Breast epithelium (tissue), 4 donors: ENCODE measurements around the gene NRAS. TPM values are rescaled to one million over a fixed set of nuclear protein-coding genes. Genes with fewer than 3 reads are reported as not detected.
"Not testable (repeated sequence)": the region's sequence is repeated elsewhere in the genome, so short reads cannot be mapped to it uniquely, and the experiment has no call there.

ENCODE experiments used
- DNase-seq, 2 donors: peaks; one replicate each; pipeline ENCODE4 v3.0.0-alpha.2; 2019; ENCODE audit warnings: low spot score in 2 of 2
- H3K27ac ChIP-seq, 2 donors: fragments of 200-600 bp; sonication (generic) in 1 of 2; one replicate each; pipeline ENCODE4 v1.5.1; 2016 to 2019; ENCODE audit warnings: mild to moderate bottlenecking in 1 of 2
- H3K27me3 ChIP-seq, 2 donors: fragments of 200-600 bp; sonication (generic) in 1 of 2; one replicate each; pipeline versions ENCODE4 v1.5.1 to v1.6.0; 2017 to 2019; ENCODE audit warnings: control low read depth in 1 of 2, mild to moderate bottlenecking in 1 of 2
- H3K36me3 ChIP-seq: fragments of 200-600 bp; one replicate; pipeline ENCODE4 v1.5.1; 2019
- H3K4me1 ChIP-seq, 2 donors: fragments of 200-600 bp; sonication (generic); one replicate each; pipeline ENCODE4 v1.5.1; 2016 to 2019; ENCODE audit warnings: control low read depth in 1 of 2
- H3K4me3 ChIP-seq, 3 donors: fragments of 200-600 bp; sonication (generic); 1 replicate in 2 of 3; 2 replicates in 1 of 3; pipeline ENCODE4 v1.5.1; 2016 to 2019; ENCODE audit warnings: mild to moderate bottlenecking in 3 of 3, moderate library complexity in 2 of 3
- H3K9me3 ChIP-seq, 2 donors: fragments of 200-600 bp; sonication (generic) in 1 of 2; one replicate each; pipeline ENCODE4 v1.5.1; 2016 to 2019; ENCODE audit warnings: control low read depth in 1 of 2
- CTCF ChIP-seq, 3 donors: fragments of 450-650 bp; IDR thresholded peaks; one replicate each; pipeline ENCODE4 v1.5.1; 2016 to 2017; ENCODE audit warnings: antibody characterized with exemption in 3 of 3, mild to moderate bottlenecking in 3 of 3, moderate library complexity in 3 of 3
- POLR2A ChIP-seq: fragments of 450-650 bp; IDR thresholded peaks from one replicate; pipeline ENCODE4 v1.6.1; 2016; ENCODE audit warnings: antibody characterized with exemption, mild to moderate bottlenecking, moderate library complexity
- POLR2AphosphoS5 ChIP-seq, 3 donors: sonication (generic); formaldehyde crosslinking; IDR thresholded peaks; one replicate each; pipeline ENCODE4 v1.6.1; 2017; ENCODE audit warnings: antibody characterized with exemption in 3 of 3
- intact Hi-C: fragments of 100-400 bp; cut with DNase I; formaldehyde crosslinking; loops from one replicate; pipeline ENCODE4 v1.15.1; 2023; ENCODE audit warnings: low total_unique reads
- total RNA-seq, 3 donors: library from RNA; depleted of rRNA; stranded (reverse); fragments of >200 nt; gene quantifications; one replicate each; pipeline ENCODE4 v1.1.0, GENCODE V29; 2016

NRAS gene
- total RNA-seq, 3 donors from 2014 or later = 23.4 to 27.4 (median 25.6) TPM

GRCh38 chr1:114756949-114757454 is 40.4 kb upstream of the NRAS start:
- Histone ChIP-seq H3K9me3 (no peaks in the 10 kb centered on the region), H3K27me3 (no peaks in the 10 kb centered on the region), H3K4me1 (peaks cover 0 to 11% of the 10 kb centered on the region in 2 donors), H3K4me3 (peak overlapping the region; percentile 91 to 97 (median 96)), H3K36me3 (no peaks in the 10 kb centered on the region), H3K27ac (peak overlapping the region; percentile 100)
- intact Hi-C loops = no loop called here
- TF ChIP-seq POLR2AphosphoS5 (IDR thresholded peaks at IDR 0.05) = no peak
- TF ChIP-seq POLR2A = no peak
- TF ChIP-seq CTCF (IDR thresholded peaks at IDR 0.05) = no peak
- no peak for DNase-seq

- Histone ChIP-seq H3K36me3 (no peaks in the 10 kb centered on the region), H3K9me3 (no peaks in the 10 kb centered on the region), H3K4me1 (peaks cover 0 to 11% of the 10 kb centered on the region in 2 donors), H3K27me3 (no peaks in the 10 kb centered on the region), H3K27ac (peak overlapping the region; percentile 100), H3K4me3 (peak overlapping the region; percentile 91 to 97 (median 96))
- no peak for TF ChIP-seq CTCF (IDR thresholded peaks at IDR 0.05)
- TF ChIP-seq POLR2A = no peak
- TF ChIP-seq POLR2AphosphoS5 (IDR thresholded peaks at IDR 0.05) = no peak
- intact Hi-C loops = no loop called here
- DNase-seq = no peak
Observed at GRCh38 chr1:114756009-114756892, 39.7 kb upstream of the NRAS start.

- no peaks in the 10 kb centered on the region for H3K36me3 ChIP-seq
- DNase-seq = no peak
- peaks cover 0 to 16% of the 10 kb centered on the region in 2 donors for H3K4me1 ChIP-seq
- no peaks in the 10 kb centered on the region for H3K9me3 ChIP-seq
- intact Hi-C loops = no loop called here
- peak overlapping the region; percentile 18 to 100 for H3K27ac ChIP-seq
- peak overlapping the region in 2 of 3 donors; percentile 96 to 97 for H3K4me3 ChIP-seq
- H3K27me3 ChIP-seq = no peaks in the 10 kb centered on the region
- TF ChIP-seq POLR2A (no peak), CTCF (IDR thresholded peaks at IDR 0.05) (no peak), POLR2AphosphoS5 (IDR thresholded peaks at IDR 0.05) (no peak)
Observed at GRCh38 chr1:114755006-114755931, 38.7 kb upstream of the NRAS start.

- H3K27ac ChIP-seq, H3K36me3 ChIP-seq, intact Hi-C loops, DNase-seq, H3K9me3 ChIP-seq, H3K27me3 ChIP-seq: not testable (repeated sequence)
- peak overlapping the region in 1 of 3 donors; percentile 15 for H3K4me3 ChIP-seq
- peaks cover 0 to 16% of the 10 kb centered on the region in 2 donors for H3K4me1 ChIP-seq
Observed at GRCh38 chr1:114753702-114754101, 37.1 kb upstream of the NRAS start.

GRCh38 chr1:114753143-114753542 is 36.6 kb upstream of the NRAS start:
- TF ChIP-seq POLR2A (no peak), POLR2AphosphoS5 (IDR thresholded peaks at IDR 0.05) (no peak), CTCF (IDR thresholded peaks at IDR 0.05) (no peak)
- Histone ChIP-seq H3K4me1 (peaks cover 0 to 16% of the 10 kb centered on the region in 2 donors), H3K27me3 (no peaks in the 10 kb centered on the region), H3K36me3 (no peaks in the 10 kb centered on the region), H3K27ac (no peak overlapping the region), H3K4me3 (no peak overlapping the region), H3K9me3 (no peaks in the 10 kb centered on the region)
- intact Hi-C loops = no loop called here
- no peak for DNase-seq
